Heart right ventricle (tissue), 16 donors: ENCODE measurements around the gene HTRA3. TPM values are rescaled to one million over a fixed set of nuclear protein-coding genes. Genes with fewer than 3 reads are reported as not detected.

ENCODE experiments used
- ATAC-seq, 8 donors: fragments of 200-7000 bp; cut with Tn5 transposase; one replicate each; pipeline ENCODE4 v1.9.1; 2020; ENCODE audit warnings: mild to moderate bottlenecking in 8 of 8, moderate library complexity in 8 of 8, moderate number of reproducible peaks in 1 of 8
- DNase-seq, 2 donors: peaks; one replicate each; pipeline ENCODE4 v3.0.0-alpha.2; 2020
- H3K27ac ChIP-seq, 10 donors: fragments of 200-600 bp; sonication (generic) in 2 of 10; one replicate each; pipeline versions ENCODE4 v1.5.0 to v1.8.0; 2020 to 2022; ENCODE audit warnings: mild to moderate bottlenecking in 3 of 10
- H3K27me3 ChIP-seq, 7 donors: fragments of 200-600 bp; one replicate each; pipeline ENCODE4 v1.8.0; 2021 to 2022; ENCODE audit warnings: mild to moderate bottlenecking in 2 of 7
- H3K36me3 ChIP-seq, 9 donors: fragments of 200-600 bp; sonication (generic) in 1 of 9; one replicate each; pipeline versions ENCODE4 v1.5.0 to v1.8.0; 2020 to 2022; ENCODE audit warnings: mild to moderate bottlenecking in 2 of 9
- H3K4me1 ChIP-seq, 9 donors: fragments of 200-600 bp; sonication (generic) in 1 of 9; one replicate each; pipeline versions ENCODE4 v1.5.0 to v1.8.0; 2020 to 2022; ENCODE audit warnings: mild to moderate bottlenecking in 4 of 9
- H3K4me3 ChIP-seq, 10 donors: fragments of 200-600 bp; sonication (generic) in 2 of 10; one replicate each; pipeline versions ENCODE4 v1.5.0 to v1.8.0; 2020 to 2022; ENCODE audit warnings: mild to moderate bottlenecking in 7 of 10, moderate library complexity in 2 of 10
- H3K9me3 ChIP-seq, 11 donors: fragments of 200-600 bp in 10 of 11; sonication (generic) in 2 of 11; one replicate each; pipeline versions ENCODE4 v1.5.0 to v1.8.0; 2013 to 2022; ENCODE audit warnings: mild to moderate bottlenecking in 2 of 11, control low read depth in 1 of 11, moderate library complexity in 1 of 11
- CTCF ChIP-seq, 9 donors: fragments of 200-600 bp; sonication (generic) in 2 of 9; IDR thresholded peaks; one replicate each; pipeline versions ENCODE4 v1.5.0 to v1.8.0; 2021 to 2022; ENCODE audit warnings: antibody characterized with exemption in 9 of 9, mild to moderate bottlenecking in 5 of 9, moderate library complexity in 1 of 9
- WGBS, 2 donors: extraction: QIAGEN DNeasy Blood & Tissue Kit; methylation state at CpG; one replicate each; pipeline ENCODE4 v1.1.7; 2013; ENCODE audit warnings: inconsistent platforms in 1 of 2; 5-methylcytosine and 5-hydroxymethylcytosine counted together
- intact Hi-C, 10 donors: fragments of 100-400 bp; cut with DNase I; formaldehyde crosslinking; loops; one replicate each; pipeline versions ENCODE4 v1.11.1 to v1.14.2; 2022
- polyA plus RNA-seq, 2 donors: library from polyadenylated mRNA; stranded (reverse); fragments of 200-250 nt; gene quantifications; one replicate each; pipeline ENCODE4 v1.2.3, GENCODE V29; 2013
- total RNA-seq, 10 donors: library from RNA; stranded (reverse); fragmentation: NEBNext Ultra II Directional in 3 of 10; extraction: Animal tissue kit (Norgen Biotek cat#: 25700) in 3 of 10; gene quantifications; one replicate each; pipeline versions ENCODE4 v1.2.1 to v1.2.4, GENCODE V29; 2021 to 2023
- donor health status: Arrhythmogenic right ventricular cardiomyopathy.
- donor health status: ischemic (EF 13 %, LVEDD 7.1; RV severe dilation, severe dysfunction).
- donor health status: healthy with polysubstance abuse.
- donor health status: DM: no; HTN: yes; CAD: no.
- donor health status: DM: no; HTN: no; CAD: no.
- donor health status: ischemic (EF 25% LVEDD 6.9; RV normal size, moderate dysfunction).
- donor health status: ischemic (EF 25% LVEDD 5.7; RV mildly dilated, moderate dysfunction).
- donor health status: healthy.
- donor health status: DM: yes; HTN: yes; CAD: no.
- donor health status: Ischemic cardiomyopathy.
- donor health status: ischemic (EF 35%, LVEDD 5.7; RV mildly dilated, moderate dysfunction).
- donor health status: nonischemic (EF 11% LVEDD 7.7; RV severe dilation, severe dysfunction).
- donor health status: DM: yes; HTN: yes; CAD: no.
- donor health status: PGD.
- donor health status: ischemic (EF 29% LVEDD 5.4; RV normal size, mild dysfunction).
- donor health status: nonischemic (EF 23%, LVEDD 6.1; RV moderate dilation, normal function).

Gene HTRA3
- total and polyA plus RNA-seq, 12 donors: 20.2 to 82.5 (median 54.2) TPM

- peaks cover 0 to 83% (median 10%) of the 10 kb centered on the region in 9 donors for H3K36me3 ChIP-seq
- no peak for ATAC-seq
- no peak overlapping the region for H3K27ac ChIP-seq
- intact Hi-C loops: loop anchor here in 1 of 10 donors (10.0 kb wide), 1 partner anchor 57 kb away; no protein-coding TSS in a partner anchor
- 92 to 94% methylated on average over 21 of the region's 21 CpGs for WGBS, 2 donors
- H3K4me1 ChIP-seq: peaks cover 4 to 25% (median 10%) of the 10 kb centered on the region in 9 donors
- no peaks in the 10 kb centered on the region for H3K9me3 ChIP-seq
- no peak for TF ChIP-seq CTCF (IDR thresholded peaks at IDR 0.05)
- H3K4me3 ChIP-seq: no peak overlapping the region
- no peaks in the 10 kb centered on the region for H3K27me3 ChIP-seq
- DNase-seq: no peak
These were observed 38.0 kb upstream of the HTRA3 start for GRCh38 chr4:8231551-8232049.

- Histone ChIP-seq H3K36me3 (peaks cover 0 to 83% (median 10%) of the 10 kb centered on the region in 9 donors), H3K27ac (no peak overlapping the region), H3K9me3 (no peaks in the 10 kb centered on the region), H3K27me3 (no peaks in the 10 kb centered on the region), H3K4me1 (peaks cover 4 to 13% (median 10%) of the 10 kb centered on the region in 9 donors), H3K4me3 (no peak overlapping the region)
- DNase-seq: no peak
- TF ChIP-seq CTCF (IDR thresholded peaks at IDR 0.05): no peak
- intact Hi-C loops: loop anchor here in 1 of 10 donors (10.0 kb wide), 1 partner anchor 58 kb away; no protein-coding TSS in a partner anchor
- no peak for ATAC-seq
- WGBS, 2 donors: 95 to 96% methylated on average over 11 of the region's 11 CpGs
These were observed 36.8 kb upstream of the HTRA3 start for GRCh38 chr4:8232748-8233147.

DNA sequence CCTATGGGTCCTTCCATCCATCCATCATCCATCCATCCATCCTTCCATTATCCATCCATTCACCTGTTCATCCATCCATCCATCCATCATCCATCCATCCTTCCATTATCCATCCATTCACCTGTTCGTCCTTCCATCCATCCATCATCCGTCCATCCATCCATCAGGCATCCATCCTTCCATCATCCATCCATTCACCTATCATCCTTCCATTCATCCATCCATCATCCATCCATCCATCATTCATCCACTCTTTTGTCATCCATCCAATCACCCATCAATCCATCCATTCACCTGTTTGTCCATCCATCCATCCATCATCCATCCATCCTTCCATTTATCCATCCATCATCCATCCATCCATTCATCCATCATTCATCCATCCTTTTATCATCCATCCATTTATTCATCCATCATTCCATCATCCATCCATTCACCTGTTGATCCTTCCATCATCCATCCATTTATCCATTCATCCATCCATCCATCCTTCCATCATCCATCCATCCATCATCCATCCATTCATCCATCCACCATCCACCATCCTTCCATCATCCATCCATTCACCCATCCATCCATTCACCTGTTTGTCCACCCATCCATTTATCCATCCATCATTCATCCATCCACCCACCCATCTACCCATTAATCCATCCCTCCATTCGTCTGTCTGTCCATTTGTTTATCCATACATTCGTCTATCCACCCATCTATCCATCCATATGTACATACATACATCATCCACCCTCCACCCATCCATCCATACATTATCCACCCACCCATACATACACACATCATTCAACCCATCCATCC lies 35.7 kb upstream of the HTRA3 start:
- Histone ChIP-seq H3K9me3 (no peaks in the 10 kb centered on the region), H3K27me3 (no peaks in the 10 kb centered on the region), H3K27ac (no peak overlapping the region), H3K36me3 (peaks cover 0 to 83% (median 10%) of the 10 kb centered on the region in 9 donors), H3K4me3 (no peak overlapping the region), H3K4me1 (peaks cover 0 to 2% (median under 1%) of the 10 kb centered on the region in 9 donors)
- DNase-seq (no peak), ATAC-seq (no peak)
- intact Hi-C loops: loop anchor here in 1 of 10 donors (10.0 kb wide), 1 partner anchor 59 kb away; no protein-coding TSS in a partner anchor
- no peak for TF ChIP-seq CTCF (IDR thresholded peaks at IDR 0.05)
- 95 to 97% methylated on average over 4 of the region's 4 CpGs for WGBS, 2 donors

- peaks cover 0 to 87% (median 10%) of the 10 kb centered on the region in 9 donors for H3K36me3 ChIP-seq
- no peaks in the 10 kb centered on the region for H3K27me3 ChIP-seq
- H3K27ac ChIP-seq: no peak overlapping the region
- intact Hi-C loops: loop anchor here in 2 of 10 donors (5.0 to 10.0 kb wide), 2 partner anchors 57 to 60 kb away; no protein-coding TSS in a partner anchor
- DNase-seq (no peak), ATAC-seq (no peak)
- TF ChIP-seq CTCF (IDR thresholded peaks at IDR 0.05): no peak
- H3K9me3 ChIP-seq: no peaks in the 10 kb centered on the region
- 96 to 100% methylated on average over 1 of the region's 1 CpG for WGBS, 2 donors
- no peak overlapping the region for H3K4me3 ChIP-seq
- H3K4me1 ChIP-seq: no peaks in the 10 kb centered on the region
These were observed 34.8 kb upstream of the HTRA3 start for GRCh38 chr4:8234715-8235114.
